ENCODE data around the gene CCDC91.

The CCDC91 gene

DNA sequence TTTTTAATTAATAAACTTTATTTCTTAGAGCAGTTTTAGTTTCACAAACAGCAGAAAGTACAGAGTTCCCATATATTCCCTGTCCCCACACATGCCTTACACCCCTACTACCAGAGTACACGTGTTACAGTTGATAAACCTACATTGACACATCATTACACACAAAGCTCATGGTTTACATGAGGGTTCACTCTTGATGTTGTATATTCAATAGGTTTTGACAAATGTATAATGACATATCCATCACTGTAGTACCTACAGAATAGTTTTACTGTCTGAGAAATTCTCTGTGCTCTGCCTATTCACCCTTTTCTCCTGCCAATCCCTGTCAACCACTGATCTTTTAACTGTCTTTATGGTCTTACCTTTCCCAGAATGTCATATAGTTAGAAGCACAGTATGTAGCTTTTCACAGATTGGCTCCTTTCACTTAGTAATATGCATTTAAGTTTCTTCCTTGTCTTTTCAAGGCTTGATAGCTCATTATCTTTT, 15.1 kb upstream of the CCDC91 start:
- Histone ChIP-seq H3K27ac (replicated peaks) (no peak overlapping the region), H3K4me3 (replicated peaks; ENCODE audit: insufficient read depth, low read length) (no peak overlapping the region), H3K27me3 (ENCODE audit: insufficient read depth, poor library complexity, severe bottlenecking) (no peaks in the 10 kb centered on the region)
- TF ChIP-seq, protein P1, sequence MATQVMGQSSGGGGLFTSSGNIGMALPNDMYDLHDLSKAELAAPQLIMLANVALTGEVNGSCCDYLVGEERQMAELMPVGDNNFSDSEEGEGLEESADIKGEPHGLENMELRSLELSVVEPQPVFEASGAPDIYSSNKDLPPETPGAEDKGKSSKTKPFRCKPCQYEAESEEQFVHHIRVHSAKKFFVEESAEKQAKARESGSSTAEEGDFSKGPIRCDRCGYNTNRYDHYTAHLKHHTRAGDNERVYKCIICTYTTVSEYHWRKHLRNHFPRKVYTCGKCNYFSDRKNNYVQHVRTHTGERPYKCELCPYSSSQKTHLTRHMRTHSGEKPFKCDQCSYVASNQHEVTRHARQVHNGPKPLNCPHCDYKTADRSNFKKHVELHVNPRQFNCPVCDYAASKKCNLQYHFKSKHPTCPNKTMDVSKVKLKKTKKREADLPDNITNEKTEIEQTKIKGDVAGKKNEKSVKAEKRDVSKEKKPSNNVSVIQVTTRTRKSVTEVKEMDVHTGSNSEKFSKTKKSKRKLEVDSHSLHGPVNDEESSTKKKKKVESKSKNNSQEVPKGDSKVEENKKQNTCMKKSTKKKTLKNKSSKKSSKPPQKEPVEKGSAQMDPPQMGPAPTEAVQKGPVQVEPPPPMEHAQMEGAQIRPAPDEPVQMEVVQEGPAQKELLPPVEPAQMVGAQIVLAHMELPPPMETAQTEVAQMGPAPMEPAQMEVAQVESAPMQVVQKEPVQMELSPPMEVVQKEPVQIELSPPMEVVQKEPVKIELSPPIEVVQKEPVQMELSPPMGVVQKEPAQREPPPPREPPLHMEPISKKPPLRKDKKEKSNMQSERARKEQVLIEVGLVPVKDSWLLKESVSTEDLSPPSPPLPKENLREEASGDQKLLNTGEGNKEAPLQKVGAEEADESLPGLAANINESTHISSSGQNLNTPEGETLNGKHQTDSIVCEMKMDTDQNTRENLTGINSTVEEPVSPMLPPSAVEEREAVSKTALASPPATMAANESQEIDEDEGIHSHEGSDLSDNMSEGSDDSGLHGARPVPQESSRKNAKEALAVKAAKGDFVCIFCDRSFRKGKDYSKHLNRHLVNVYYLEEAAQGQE (IDR thresholded peaks at IDR 0.05; ENCODE audit: insufficient replicate concordance, low read depth): no peak
- TF ChIP-seq GABPA (IDR thresholded peaks at IDR 0.05; ENCODE audit: low read depth): no peak
- TF ChIP-seq POLR2AphosphoS5 (IDR thresholded peaks at IDR 0.05; ENCODE audit: low read depth): no peak
- TF ChIP-seq, protein P2, sequence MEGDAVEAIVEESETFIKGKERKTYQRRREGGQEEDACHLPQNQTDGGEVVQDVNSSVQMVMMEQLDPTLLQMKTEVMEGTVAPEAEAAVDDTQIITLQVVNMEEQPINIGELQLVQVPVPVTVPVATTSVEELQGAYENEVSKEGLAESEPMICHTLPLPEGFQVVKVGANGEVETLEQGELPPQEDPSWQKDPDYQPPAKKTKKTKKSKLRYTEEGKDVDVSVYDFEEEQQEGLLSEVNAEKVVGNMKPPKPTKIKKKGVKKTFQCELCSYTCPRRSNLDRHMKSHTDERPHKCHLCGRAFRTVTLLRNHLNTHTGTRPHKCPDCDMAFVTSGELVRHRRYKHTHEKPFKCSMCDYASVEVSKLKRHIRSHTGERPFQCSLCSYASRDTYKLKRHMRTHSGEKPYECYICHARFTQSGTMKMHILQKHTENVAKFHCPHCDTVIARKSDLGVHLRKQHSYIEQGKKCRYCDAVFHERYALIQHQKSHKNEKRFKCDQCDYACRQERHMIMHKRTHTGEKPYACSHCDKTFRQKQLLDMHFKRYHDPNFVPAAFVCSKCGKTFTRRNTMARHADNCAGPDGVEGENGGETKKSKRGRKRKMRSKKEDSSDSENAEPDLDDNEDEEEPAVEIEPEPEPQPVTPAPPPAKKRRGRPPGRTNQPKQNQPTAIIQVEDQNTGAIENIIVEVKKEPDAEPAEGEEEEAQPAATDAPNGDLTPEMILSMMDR (IDR thresholded peaks at IDR 0.05; ENCODE audit: insufficient read depth, low read length): no peak
- TF ChIP-seq SPI1 (IDR thresholded peaks at IDR 0.05; ENCODE audit: borderline replicate concordance, low read depth): no peak
- DNase-seq (ENCODE audit: low read depth in 1 of 2, low spot score in 1 of 2): no peak

DNA sequence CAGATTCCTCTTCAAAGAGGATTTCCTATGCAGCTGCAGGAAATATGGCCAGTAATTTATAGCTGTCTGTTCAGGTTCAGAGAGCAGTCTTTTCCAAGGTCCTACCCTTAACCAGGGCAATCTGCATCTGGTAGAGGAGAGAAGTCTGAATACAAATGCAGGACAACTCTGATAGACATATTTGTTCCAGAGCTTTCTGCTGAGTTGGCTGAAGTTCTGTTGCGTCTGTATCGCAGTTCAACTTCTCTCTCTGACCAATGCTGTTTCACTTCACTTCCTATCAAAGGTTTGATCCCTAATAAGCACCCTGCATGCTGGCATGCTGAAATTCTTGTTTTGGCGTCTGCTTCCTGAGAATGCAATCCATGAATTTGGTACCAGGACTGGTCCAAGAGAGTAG, 14.0 kb upstream of the CCDC91 start:
- no peak for DNase-seq (ENCODE audit: low read depth in 1 of 2, low spot score in 1 of 2)
- no peak overlapping the region for H3K27ac ChIP-seq (replicated peaks)
- no peak for TF ChIP-seq GABPA (IDR thresholded peaks at IDR 0.05; ENCODE audit: low read depth)
- H3K27me3 ChIP-seq (ENCODE audit: insufficient read depth, poor library complexity, severe bottlenecking): no peaks in the 10 kb centered on the region
- no peak overlapping the region for H3K4me3 ChIP-seq (replicated peaks; ENCODE audit: insufficient read depth, low read length)

DNA sequence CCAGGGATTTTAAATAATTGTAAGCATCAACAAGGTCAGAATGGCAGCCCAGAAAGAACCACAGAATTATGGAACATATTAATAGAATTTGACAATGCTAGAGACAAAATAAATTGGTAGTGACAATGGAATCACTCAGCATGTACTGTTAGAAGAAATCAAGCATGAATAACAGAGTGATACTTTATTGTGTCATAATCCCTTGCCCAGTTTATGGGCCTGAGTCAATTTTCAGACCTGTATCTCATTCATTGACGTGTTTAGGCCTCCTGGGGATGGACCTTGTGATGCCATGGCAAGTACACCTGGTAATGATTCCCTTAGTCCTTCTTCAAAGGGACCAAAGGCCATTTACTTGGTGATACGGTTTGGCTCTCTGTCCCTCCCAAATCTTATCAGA, 12.8 kb upstream of the CCDC91 start:
- H3K4me3 ChIP-seq (replicated peaks; ENCODE audit: insufficient read depth, low read length): no peak overlapping the region
- no peaks in the 10 kb centered on the region for H3K27me3 ChIP-seq (ENCODE audit: insufficient read depth, poor library complexity, severe bottlenecking)
- TF ChIP-seq SPI1 (IDR thresholded peaks at IDR 0.05; ENCODE audit: borderline replicate concordance, low read depth) (no peak), POLR2AphosphoS5 (IDR thresholded peaks at IDR 0.05; ENCODE audit: low read depth) (no peak), GABPA (IDR thresholded peaks at IDR 0.05; ENCODE audit: low read depth) (no peak)
- TF ChIP-seq, protein P2 (IDR thresholded peaks at IDR 0.05; ENCODE audit: insufficient read depth, low read length): no peak
- TF ChIP-seq, protein P1 (IDR thresholded peaks at IDR 0.05; ENCODE audit: insufficient replicate concordance, low read depth): no peak
- H3K27ac ChIP-seq (replicated peaks): no peak overlapping the region
- DNase-seq (ENCODE audit: low read depth in 1 of 2, low spot score in 1 of 2): no peak

DNA sequence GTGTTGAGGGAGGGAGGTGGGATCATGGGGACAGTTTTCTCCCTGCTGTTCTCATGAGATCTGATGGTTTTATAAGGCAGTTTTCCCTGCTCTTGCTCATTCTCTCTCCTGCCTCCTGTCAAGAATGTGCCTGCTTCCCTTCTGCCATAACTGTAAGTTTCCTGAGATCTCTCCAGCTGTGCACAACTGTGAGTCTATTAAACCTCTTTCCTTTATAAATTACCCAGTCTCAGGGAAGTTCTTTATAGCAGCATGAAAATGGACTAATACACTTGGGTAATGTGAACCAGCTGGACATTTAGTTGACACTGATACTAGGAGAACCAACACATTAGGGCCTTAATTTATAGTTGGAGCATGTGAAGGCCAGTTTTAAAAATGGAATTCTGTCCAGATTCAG, 12.4 kb upstream of the CCDC91 start:
- H3K4me3 ChIP-seq (replicated peaks; ENCODE audit: insufficient read depth, low read length): no peak overlapping the region
- no peaks in the 10 kb centered on the region for H3K27me3 ChIP-seq (ENCODE audit: insufficient read depth, poor library complexity, severe bottlenecking)
- H3K27ac ChIP-seq (replicated peaks): no peak overlapping the region
- TF ChIP-seq, protein P1 (IDR thresholded peaks at IDR 0.05; ENCODE audit: insufficient replicate concordance, low read depth): no peak
- TF ChIP-seq POLR2AphosphoS5 (IDR thresholded peaks at IDR 0.05; ENCODE audit: low read depth) (no peak), GABPA (IDR thresholded peaks at IDR 0.05; ENCODE audit: low read depth) (no peak), SPI1 (IDR thresholded peaks at IDR 0.05; ENCODE audit: borderline replicate concordance, low read depth) (no peak)
- TF ChIP-seq, protein P2 (IDR thresholded peaks at IDR 0.05; ENCODE audit: insufficient read depth, low read length): no peak
- no peak for DNase-seq (ENCODE audit: low read depth in 1 of 2, low spot score in 1 of 2)
